GM18951 (cell line): ENCODE data around the gene MEX3A.
"Not testable (repeated sequence)": the region's sequence is repeated elsewhere in the genome, so short reads cannot be mapped to it uniquely, and the experiment has no call there.

Experiments used
- POLR2A ChIP-seq: IDR thresholded peaks from 4 replicates; pipeline ENCODE4 v1.6.1; 2011; ENCODE audit warnings: mild to moderate bottlenecking; ENCODE audit not compliant: insufficient read length, insufficient read depth; ENCODE audit errors: extremely low read depth
- in situ Hi-C: fragments of 300-500 bp; cut with MboI; formaldehyde crosslinking; loops from one replicate; pipeline ENCODE4 v1.12.0; 2022; ENCODE audit warnings: low sequenced_read_pairs, mixed read lengths, inconsistent platforms; ENCODE audit not compliant: unreplicated experiment

Gene MEX3A

DNA sequence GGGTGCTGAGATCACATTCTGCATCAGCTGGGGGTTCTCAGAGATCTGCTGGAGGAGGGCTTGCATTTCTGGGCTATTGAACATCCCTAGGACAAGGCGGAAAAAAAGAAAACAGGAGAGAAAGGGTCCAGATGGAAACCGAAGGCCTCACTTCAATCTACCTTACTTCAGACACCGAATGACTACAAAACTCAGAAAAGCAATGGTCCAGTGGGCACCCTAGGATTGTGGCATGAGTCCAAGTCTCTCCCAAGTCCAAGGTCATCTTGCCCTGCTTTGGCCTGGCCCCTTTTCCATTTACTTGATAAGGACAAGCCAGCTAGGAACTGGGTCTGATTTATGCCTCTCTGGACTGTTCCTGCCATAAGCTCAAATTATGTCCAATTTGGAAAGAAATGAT, 39.4 kb downstream of the MEX3A start:
- in situ Hi-C loops: no loop called here
- no peak for TF ChIP-seq POLR2A

DNA sequence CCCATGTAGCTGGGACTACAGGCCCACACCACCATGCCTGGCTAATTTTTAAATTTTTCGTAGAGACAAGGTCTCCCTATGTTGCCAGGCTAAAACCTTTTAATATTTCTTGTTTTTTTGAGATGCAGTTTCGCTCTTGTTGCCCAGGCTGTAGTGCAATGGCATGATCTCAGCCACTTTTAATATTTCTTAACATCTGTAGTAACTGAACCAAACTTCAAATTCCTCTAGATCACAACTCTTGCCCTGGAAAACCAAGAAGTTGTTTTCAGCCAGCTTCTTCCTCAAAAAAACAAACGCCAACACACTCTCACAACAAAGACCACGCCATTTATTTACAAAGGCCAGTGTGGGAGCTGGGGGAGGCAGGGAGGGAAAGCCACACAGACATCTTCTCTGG, 47.3 kb downstream of the MEX3A start:
- in situ Hi-C loops: not testable (repeated sequence)

DNA sequence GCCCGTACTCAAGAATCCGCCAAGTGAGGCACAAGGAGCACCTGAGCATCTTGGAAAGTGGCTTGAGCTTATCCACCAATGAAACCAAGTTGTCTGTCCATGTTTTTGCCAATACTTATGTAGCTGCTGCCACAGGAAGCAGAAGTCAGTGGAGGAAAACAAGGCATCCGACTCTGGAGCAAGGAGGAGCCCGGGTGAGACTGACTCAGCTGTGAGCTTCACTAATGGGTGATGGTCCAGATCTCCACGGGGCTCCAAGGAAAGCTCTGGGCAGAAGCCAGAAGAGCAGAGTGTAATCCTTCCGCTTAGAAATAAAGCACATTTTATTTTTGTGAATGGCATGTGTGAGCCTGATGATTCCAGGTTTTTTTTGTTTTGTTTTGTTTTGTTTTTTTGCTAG, 49.3 kb downstream of the MEX3A start:
- in situ Hi-C loops: no loop called here
- no peak for TF ChIP-seq POLR2A

DNA sequence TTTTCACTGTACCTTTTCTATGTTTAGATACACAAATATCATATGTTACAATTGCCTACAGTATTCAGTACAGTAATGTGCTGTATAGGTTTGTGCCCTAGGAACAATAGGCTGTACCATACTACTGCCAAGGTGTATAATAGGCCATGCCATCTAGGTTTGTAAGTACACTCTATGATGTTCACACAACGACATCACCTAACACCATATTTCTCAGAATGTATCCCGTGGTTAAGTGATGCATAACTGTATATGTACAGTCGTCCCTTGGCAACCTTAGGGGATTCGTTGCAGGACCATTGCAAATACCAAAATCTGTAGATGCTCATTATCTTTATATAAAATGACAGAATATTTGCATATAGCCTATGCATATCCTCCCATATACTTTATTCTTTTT, 55.7 kb downstream of the MEX3A start:
- no peak for TF ChIP-seq POLR2A
- in situ Hi-C loops: no loop called here

DNA sequence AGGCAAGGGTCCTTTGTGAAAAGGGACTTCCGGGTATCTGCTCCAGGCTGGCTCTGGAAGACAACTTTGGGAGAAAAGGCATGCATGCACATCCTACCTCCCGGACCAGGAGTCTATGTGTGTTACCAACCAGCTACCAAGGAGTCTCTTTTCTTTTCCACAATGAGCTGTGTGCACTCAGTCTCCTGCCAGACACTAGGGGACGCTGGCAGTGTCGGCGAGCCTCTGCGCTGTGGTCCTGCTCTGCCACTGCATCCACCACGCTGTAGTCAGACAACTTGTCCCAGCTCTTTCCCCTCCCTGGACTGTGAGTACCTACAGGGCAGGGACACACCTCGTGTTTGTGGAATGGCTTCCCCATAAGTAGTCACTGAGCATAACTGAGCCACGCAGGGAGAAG, 56.4 kb downstream of the MEX3A start:
- in situ Hi-C loops: no loop called here
- TF ChIP-seq POLR2A: no peak

DNA sequence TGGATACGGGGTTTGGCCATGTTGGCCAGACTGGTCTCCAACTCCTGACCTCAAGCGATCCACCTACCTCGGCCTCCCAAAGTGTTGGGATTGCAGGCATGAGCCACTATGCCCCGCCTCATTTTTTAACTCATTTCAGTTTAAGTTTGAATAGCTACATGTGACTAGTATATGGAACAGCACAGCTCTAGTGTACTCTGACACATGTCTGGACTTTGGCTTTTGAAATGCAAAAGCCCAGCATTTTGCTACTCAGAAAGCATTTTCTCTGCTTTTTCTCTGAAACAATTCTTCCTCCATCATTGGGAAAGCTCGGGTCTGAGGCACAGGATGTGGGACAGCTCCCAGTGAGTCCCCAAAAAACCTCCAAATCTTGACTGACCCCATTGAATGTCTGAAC, 57.5 kb downstream of the MEX3A start:
- in situ Hi-C loops: no loop called here
- TF ChIP-seq POLR2A: no peak
